Ascending aorta (tissue), 2 donors: ENCODE data around the gene COMMD4. TPM values are rescaled to one million over a fixed set of nuclear protein-coding genes. Genes with fewer than 3 reads are reported as not detected.
A peak's percentile ranks its signal among the peaks of the same experiment; 100 is the strongest.
"Not testable (repeated sequence)": the region's sequence is repeated elsewhere in the genome, so short reads cannot be mapped to it uniquely, and the experiment has no call there.

ENCODE experiments used
- DNase-seq, 2 donors: peaks; one replicate each; pipeline ENCODE4 v3.0.0-alpha.2; 2019; ENCODE audit warnings: low spot score in 2 of 2
- H3K27ac ChIP-seq, 2 donors: fragments of 200-600 bp; sonication (generic); one replicate each; pipeline ENCODE4 v1.5.1; 2016 to 2017; ENCODE audit warnings: mild to moderate bottlenecking in 1 of 2
- H3K27me3 ChIP-seq: fragments of 200-600 bp; sonication (generic); one replicate; pipeline ENCODE4 v1.5.1; 2017
- H3K36me3 ChIP-seq, 2 donors: fragments of 200-600 bp; sonication (generic); one replicate each; pipeline ENCODE4 v1.5.1; 2016
- H3K4me1 ChIP-seq, 2 donors: fragments of 200-600 bp; sonication (generic); one replicate each; pipeline ENCODE4 v1.5.1; 2016 to 2017; ENCODE audit warnings: mild to moderate bottlenecking in 1 of 2
- H3K4me3 ChIP-seq, 2 donors: fragments of 200-600 bp; sonication (generic); one replicate each; pipeline ENCODE4 v1.5.1; 2016 to 2017; ENCODE audit warnings: mild to moderate bottlenecking in 1 of 2
- H3K9me3 ChIP-seq, 2 donors: fragments of 200-600 bp; sonication (generic); one replicate each; pipeline ENCODE4 v1.5.1; 2016
- intact Hi-C: fragments of 100-400 bp; cut with DNase I; formaldehyde crosslinking; loops from one replicate; pipeline ENCODE4 v1.15.1; 2023
- total RNA-seq: library from RNA; depleted of rRNA; stranded (reverse); fragments of >200 nt; gene quantifications from one replicate; pipeline ENCODE4 v1.1.0, GENCODE V29; 2016
- TF ChIP-seq, protein P1 (sequence below), 3 experiments: fragments of 200-600 bp in 2 of 3; fragments of 450-650 bp in 1 of 3; sonication (generic) in 2 of 3; IDR thresholded peaks; one replicate each; pipeline ENCODE4 v1.5.1; 2016 to 2019; ENCODE audit warnings: antibody characterized with exemption in 3 of 3, mild to moderate bottlenecking in 1 of 3, moderate library complexity in 1 of 3

COMMD4 gene
- total RNA-seq, 1 donor from 2014 or later, result 54.8 TPM

DNA sequence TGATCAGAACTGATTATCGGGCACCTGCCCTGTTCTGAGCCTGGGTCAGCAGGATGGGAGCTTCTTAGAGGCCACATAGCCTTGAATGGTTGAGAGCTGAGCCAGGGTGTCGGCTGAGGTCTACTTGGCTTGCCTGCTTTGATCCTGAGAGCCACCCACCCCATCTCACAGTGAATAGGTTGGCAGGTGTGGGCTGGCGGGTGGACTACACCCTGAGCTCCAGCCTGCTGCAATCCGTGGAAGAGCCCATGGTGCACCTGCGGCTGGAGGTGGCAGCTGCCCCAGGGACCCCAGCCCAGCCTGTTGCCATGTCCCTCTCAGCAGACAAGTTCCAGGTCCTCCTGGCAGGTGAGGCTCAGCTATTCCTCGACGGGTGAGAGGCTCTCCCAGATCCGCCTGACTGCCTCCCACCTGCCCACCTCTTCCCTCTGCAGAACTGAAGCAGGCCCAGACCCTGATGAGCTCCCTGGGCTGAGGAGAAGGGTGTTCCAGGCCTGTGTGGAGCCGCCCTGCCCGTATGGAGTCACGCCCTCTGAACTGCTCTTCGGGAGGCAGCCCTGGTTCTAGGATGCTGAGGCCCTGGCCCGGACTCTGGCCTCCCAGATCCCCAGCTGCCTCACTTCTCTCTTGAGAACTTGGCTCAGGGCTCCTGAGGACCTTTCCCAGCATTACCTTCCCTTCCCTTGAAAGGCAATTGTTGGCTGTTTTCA lies 3.8 kb downstream of the COMMD4 start:
- no peak overlapping the region for H3K4me3 ChIP-seq
- H3K27me3 ChIP-seq, result no peaks in the 10 kb centered on the region
- H3K9me3 ChIP-seq, result no peaks in the 10 kb centered on the region
- H3K4me1 ChIP-seq, result peaks cover 3 to 5% of the 10 kb centered on the region in 2 donors
- intact Hi-C loops, result loop anchor here (10.0 kb wide), 1 partner anchor 315 kb away; the partner anchor contains the start of gene PPCDC
- H3K36me3 ChIP-seq, result peaks cover 5 to 11% of the 10 kb centered on the region in 2 donors
- TF ChIP-seq, protein P1, sequence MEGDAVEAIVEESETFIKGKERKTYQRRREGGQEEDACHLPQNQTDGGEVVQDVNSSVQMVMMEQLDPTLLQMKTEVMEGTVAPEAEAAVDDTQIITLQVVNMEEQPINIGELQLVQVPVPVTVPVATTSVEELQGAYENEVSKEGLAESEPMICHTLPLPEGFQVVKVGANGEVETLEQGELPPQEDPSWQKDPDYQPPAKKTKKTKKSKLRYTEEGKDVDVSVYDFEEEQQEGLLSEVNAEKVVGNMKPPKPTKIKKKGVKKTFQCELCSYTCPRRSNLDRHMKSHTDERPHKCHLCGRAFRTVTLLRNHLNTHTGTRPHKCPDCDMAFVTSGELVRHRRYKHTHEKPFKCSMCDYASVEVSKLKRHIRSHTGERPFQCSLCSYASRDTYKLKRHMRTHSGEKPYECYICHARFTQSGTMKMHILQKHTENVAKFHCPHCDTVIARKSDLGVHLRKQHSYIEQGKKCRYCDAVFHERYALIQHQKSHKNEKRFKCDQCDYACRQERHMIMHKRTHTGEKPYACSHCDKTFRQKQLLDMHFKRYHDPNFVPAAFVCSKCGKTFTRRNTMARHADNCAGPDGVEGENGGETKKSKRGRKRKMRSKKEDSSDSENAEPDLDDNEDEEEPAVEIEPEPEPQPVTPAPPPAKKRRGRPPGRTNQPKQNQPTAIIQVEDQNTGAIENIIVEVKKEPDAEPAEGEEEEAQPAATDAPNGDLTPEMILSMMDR (IDR thresholded peaks at IDR 0.05), result no peak
- H3K27ac ChIP-seq, result no peak overlapping the region
- no peak for DNase-seq

- no peaks in the 10 kb centered on the region for H3K9me3 ChIP-seq
- intact Hi-C loops, result no loop called here
Measured at GRCh38 chr15:75342221-75342620, 6.4 kb downstream of the COMMD4 start.

GRCh38 chr15:75343953-75344352 lies 8.1 kb downstream of the COMMD4 start:
- DNase-seq, intact Hi-C loops: not testable (repeated sequence)

More at GRCh38 chr15:75342221-75342620, 6.4 kb downstream of the COMMD4 start:
- H3K27me3 ChIP-seq, result no peaks in the 10 kb centered on the region
- TF ChIP-seq, protein P1 (IDR thresholded peaks at IDR 0.05), result no peak
- H3K27ac ChIP-seq, result no peak overlapping the region
- no peak for DNase-seq
- H3K4me3 ChIP-seq, result no peak overlapping the region
- peaks cover 5 to 11% of the 10 kb centered on the region in 2 donors for H3K36me3 ChIP-seq
- peaks cover 0 to 3% of the 10 kb centered on the region in 2 donors for H3K4me1 ChIP-seq

GRCh38 chr15:75346796-75347221 lies 10.9 kb downstream of the COMMD4 start, which contains the start of gene NEIL1:
Gene NEIL1 (plus strand): TSS chr15:75347039. CDS start chr15:75348906, 1,867 bp downstream.
- Histone ChIP-seq H3K4me3 (peak within 1 kb of the TSS; percentile 90 to 94), H3K9me3 (no peaks in the 10 kb centered on the region), H3K27ac (peak within 1 kb of the TSS; percentile 42 to 62), H3K36me3 (no peaks in the 10 kb centered on the region), H3K27me3 (no peaks in the 10 kb centered on the region), H3K4me1 (peaks cover 6 to 11% of the 10 kb centered on the region in 2 donors)
- no peak for DNase-seq
- TF ChIP-seq, protein P1 (IDR thresholded peaks at IDR 0.05), result no peak
- intact Hi-C loops, result no loop called here

More at GRCh38 chr15:75343953-75344352, 8.1 kb downstream of the COMMD4 start:
- H3K4me3 ChIP-seq, H3K27me3 ChIP-seq, H3K4me1 ChIP-seq, H3K9me3 ChIP-seq, H3K27ac ChIP-seq, H3K36me3 ChIP-seq: not testable (repeated sequence)

GRCh38 chr15:75347222-75348033 lies 11.6 kb downstream of the COMMD4 start:
- H3K4me3 ChIP-seq, result peak overlapping the region; percentile 90 to 94
- TF ChIP-seq, protein P1 (IDR thresholded peaks at IDR 0.05), result no peak
- no peaks in the 10 kb centered on the region for H3K36me3 ChIP-seq
- H3K9me3 ChIP-seq, result no peaks in the 10 kb centered on the region
- peak overlapping the region; percentile 42 to 62 for H3K27ac ChIP-seq
- DNase-seq, result peak in 1 of 2 donors; percentile 74
- H3K4me1 ChIP-seq, result peaks cover 6 to 11% of the 10 kb centered on the region in 2 donors
- intact Hi-C loops, result loop anchor here (1.0 kb wide), 1 partner anchor 21 kb away; the partner anchor contains the start of gene MAN2C1
- H3K27me3 ChIP-seq, result no peaks in the 10 kb centered on the region
